Suprapubic skin (tissue), 3 donors: ENCODE data around the gene GNB3.

ENCODE experiments used
- POLR2A ChIP-seq, 2 donors: fragments of 450-650 bp; IDR thresholded peaks; one replicate each; pipeline ENCODE4 v1.6.1; 2017; ENCODE audit warnings: antibody characterized with exemption in 2 of 2, mild to moderate bottlenecking in 2 of 2, moderate library complexity in 2 of 2
- TF ChIP-seq, protein P1 (sequence below), 2 donors: fragments of 200-600 bp in 1 of 2; fragments of 450-650 bp in 1 of 2; sonication (generic) in 1 of 2; IDR thresholded peaks; one replicate each; pipeline ENCODE4 v1.5.1; 2016 to 2019; ENCODE audit warnings: antibody characterized with exemption in 2 of 2, mild to moderate bottlenecking in 1 of 2, moderate library complexity in 1 of 2

DNA sequence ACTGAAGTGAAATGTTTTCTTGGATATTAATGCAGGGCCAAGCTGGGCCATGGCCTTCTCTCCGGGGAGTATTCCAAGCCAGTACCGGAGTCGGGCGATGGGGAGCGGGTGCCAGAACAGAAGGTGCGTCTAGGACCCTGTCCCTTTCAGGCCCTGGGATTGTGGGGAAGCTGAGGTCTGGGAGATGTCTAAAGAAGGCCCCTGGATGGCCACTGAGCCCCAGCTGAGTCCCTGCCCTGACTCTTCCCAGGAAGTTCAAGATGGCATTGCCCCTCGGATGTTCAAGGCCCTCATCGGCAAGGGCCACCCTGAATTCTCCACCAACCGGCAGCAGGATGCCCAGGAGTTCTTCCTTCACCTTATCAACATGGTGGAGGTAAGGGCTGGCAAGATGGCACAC lies 19.4 kb downstream of the GNB3 start:
- TF ChIP-seq, protein P1, sequence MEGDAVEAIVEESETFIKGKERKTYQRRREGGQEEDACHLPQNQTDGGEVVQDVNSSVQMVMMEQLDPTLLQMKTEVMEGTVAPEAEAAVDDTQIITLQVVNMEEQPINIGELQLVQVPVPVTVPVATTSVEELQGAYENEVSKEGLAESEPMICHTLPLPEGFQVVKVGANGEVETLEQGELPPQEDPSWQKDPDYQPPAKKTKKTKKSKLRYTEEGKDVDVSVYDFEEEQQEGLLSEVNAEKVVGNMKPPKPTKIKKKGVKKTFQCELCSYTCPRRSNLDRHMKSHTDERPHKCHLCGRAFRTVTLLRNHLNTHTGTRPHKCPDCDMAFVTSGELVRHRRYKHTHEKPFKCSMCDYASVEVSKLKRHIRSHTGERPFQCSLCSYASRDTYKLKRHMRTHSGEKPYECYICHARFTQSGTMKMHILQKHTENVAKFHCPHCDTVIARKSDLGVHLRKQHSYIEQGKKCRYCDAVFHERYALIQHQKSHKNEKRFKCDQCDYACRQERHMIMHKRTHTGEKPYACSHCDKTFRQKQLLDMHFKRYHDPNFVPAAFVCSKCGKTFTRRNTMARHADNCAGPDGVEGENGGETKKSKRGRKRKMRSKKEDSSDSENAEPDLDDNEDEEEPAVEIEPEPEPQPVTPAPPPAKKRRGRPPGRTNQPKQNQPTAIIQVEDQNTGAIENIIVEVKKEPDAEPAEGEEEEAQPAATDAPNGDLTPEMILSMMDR (IDR thresholded peaks at IDR 0.05): no peak
- no peak for TF ChIP-seq POLR2A (IDR thresholded peaks at IDR 0.05)
